H54 (cell line): Measurements from ENCODE around the gene VEZT.

ENCODE experiments used
- DNase-seq: peaks from one replicate; pipeline ENCODE4 v3.0.0; 2011; ENCODE audit warnings: low spot score, mixed read lengths; ENCODE audit not compliant: insufficient read length
- FAIRE-seq: peaks from 3 replicates; lab custom pipeline; 2011; peaks lifted over from hg19 to GRCh38; lab: Jason Lieb, UNC
- POLR2A ChIP-seq: IDR thresholded peaks from 2 replicates; pipeline ENCODE4 v1.6.1; 2011; ENCODE audit warnings: low read depth, mild to moderate bottlenecking, low read length

Gene VEZT

GRCh38 chr12:95217377-95218149 is at the start of gene VEZT, which contains the start of gene FGD6:
Gene VEZT, plus strand, starts transcription at chr12:95217807. Its CDS starts 44 bp downstream, at chr12:95217851.
Gene FGD6, minus strand, starts transcription at chr12:95217467. Its CDS starts 227 bp downstream, at chr12:95217240.
- DNase-seq (peak; percentile 81), FAIRE-seq (peak; percentile 97)
- TF ChIP-seq POLR2A = peak; percentile 58

- no peak for DNase-seq
- TF ChIP-seq POLR2A = no peak
- no peak for FAIRE-seq
Measured at GRCh38 chr12:95168746-95169145, 48.9 kb upstream of the VEZT start.

GRCh38 chr12:95169368-95169767 is 48.2 kb upstream of the VEZT start:
- TF ChIP-seq POLR2A = no peak
- FAIRE-seq (peak; percentile 96), DNase-seq (peak; percentile 45)

GRCh38 chr12:95173392-95174251 is 44.0 kb upstream of the VEZT start:
- TF ChIP-seq POLR2A = no peak
- peak; percentile 16 for DNase-seq

GRCh38 chr12:95177201-95177768 is 40.3 kb upstream of the VEZT start:
- FAIRE-seq (peak; percentile 75), DNase-seq (no peak)
- TF ChIP-seq POLR2A = no peak

More at GRCh38 chr12:95173392-95174251, 44.0 kb upstream of the VEZT start:
- peak; percentile 89 for FAIRE-seq

- DNase-seq (no peak), FAIRE-seq (no peak)
- TF ChIP-seq POLR2A = no peak
Measured at GRCh38 chr12:95178136-95178535, 39.5 kb upstream of the VEZT start.

- DNase-seq (no peak), FAIRE-seq (no peak)
- TF ChIP-seq POLR2A = no peak
Measured at GRCh38 chr12:95179011-95179410, 38.6 kb upstream of the VEZT start.

GRCh38 chr12:95181103-95181502 is 36.5 kb upstream of the VEZT start:
- no peak for TF ChIP-seq POLR2A
- FAIRE-seq = no peak
- no peak for DNase-seq

- FAIRE-seq (peak; percentile 86), DNase-seq (peak; percentile 38)
- no peak for TF ChIP-seq POLR2A
Measured at GRCh38 chr12:95182868-95183415, 34.7 kb upstream of the VEZT start.

GRCh38 chr12:95184121-95184520 is 33.5 kb upstream of the VEZT start:
- FAIRE-seq (no peak), DNase-seq (no peak)
- TF ChIP-seq POLR2A = no peak

GRCh38 chr12:95185072-95185471 is 32.5 kb upstream of the VEZT start:
- FAIRE-seq = no peak
- no peak for TF ChIP-seq POLR2A
- DNase-seq = no peak

GRCh38 chr12:95185854-95186253 is 31.8 kb upstream of the VEZT start:
- no peak for DNase-seq
- no peak for TF ChIP-seq POLR2A
- FAIRE-seq = no peak

- TF ChIP-seq POLR2A = no peak
- DNase-seq (no peak), FAIRE-seq (no peak)
Measured at GRCh38 chr12:95187865-95188415, 29.7 kb upstream of the VEZT start.
